GM12878 (cell line): ENCODE data around the gene TTLL11. TPM values are rescaled to one million over a fixed set of nuclear protein-coding genes. Genes with fewer than 3 reads are reported as not detected.

Experiments used
- JUND ChIP-seq: IDR thresholded peaks from 2 replicates; pipeline ENCODE4 v1.6.1; 2012; ENCODE audit warnings: low read depth, mild to moderate bottlenecking, low read length, improper control_type of control experiment, moderate library complexity
- NFXL1 ChIP-seq: fragments of 450-650 bp; IDR thresholded peaks from 2 replicates; pipeline ENCODE4 v1.6.1; 2017; ENCODE audit warnings: antibody characterized with exemption, mild to moderate bottlenecking, borderline replicate concordance
- RB1 ChIP-seq: fragments of 450-650 bp; formaldehyde crosslinking; IDR thresholded peaks from 2 replicates; pipeline ENCODE4 v1.6.1; 2017; ENCODE audit warnings: mild to moderate bottlenecking, borderline replicate concordance
- RELB ChIP-seq: fragments of 450-650 bp; IDR thresholded peaks from 2 replicates; pipeline ENCODE4 v1.6.1; 2017; ENCODE audit warnings: low read depth, mild to moderate bottlenecking, moderate library complexity
- ZNF217 ChIP-seq: fragments of 450-650 bp; IDR thresholded peaks from 2 replicates; pipeline ENCODE4 v1.6.1; 2017; ENCODE audit warnings: antibody characterized with exemption, mild to moderate bottlenecking
- polyA plus RNA-seq, 11 experiments: library from polyadenylated mRNA; depleted of rRNA in 4 of 11; unstranded in 6 of 11; stranded (reverse) in 5 of 11; fragments of >200 nt; fragmentation: Nextera tagmentation in 4 of 11; fragmentation: Illumina TruSeq in 1 of 11; extraction: Ambion mirVana in 4 of 11; extraction: Trizol in 1 of 11; gene quantifications; 1 replicate in 1 of 11; 2 replicates in 10 of 11; pipeline versions ENCODE4 v1.2.1 to v1.2.3, GENCODE V29; 2011 to 2016; ENCODE audit warnings: inconsistent platforms in 2 of 11, missing spikeins in 2 of 11, low read depth in 1 of 11
- total RNA-seq, 4 experiments: library from RNA; depleted of rRNA in 3 of 4; stranded (reverse); fragments of >200 nt in 3 of 4; fragmentation: Illumina TruSeq in 1 of 4; extraction: Trizol in 1 of 4; gene quantifications; 2 replicates each; pipeline versions ENCODE4 v1.2.1 to v1.2.3, GENCODE V29; 2013 to 2021
- TF ChIP-seq, protein P1 (sequence below): fragments of 450-650 bp; IDR thresholded peaks from 2 replicates; pipeline ENCODE4 v1.6.1; 2017; ENCODE audit warnings: mild to moderate bottlenecking, moderate library complexity
- TF ChIP-seq, protein P2 (sequence below): fragments of 450-650 bp; IDR thresholded peaks from 2 replicates; pipeline ENCODE4 v1.6.1; 2017; ENCODE audit warnings: mild to moderate bottlenecking, moderate library complexity

The TTLL11 gene
- total and polyA plus RNA-seq, 10 of the 15 experiments (the other 5 are each of a cell fraction or from before 2014, with no cell fraction given) = 1.2 to 3.7 (median 2.9) TPM

DNA sequence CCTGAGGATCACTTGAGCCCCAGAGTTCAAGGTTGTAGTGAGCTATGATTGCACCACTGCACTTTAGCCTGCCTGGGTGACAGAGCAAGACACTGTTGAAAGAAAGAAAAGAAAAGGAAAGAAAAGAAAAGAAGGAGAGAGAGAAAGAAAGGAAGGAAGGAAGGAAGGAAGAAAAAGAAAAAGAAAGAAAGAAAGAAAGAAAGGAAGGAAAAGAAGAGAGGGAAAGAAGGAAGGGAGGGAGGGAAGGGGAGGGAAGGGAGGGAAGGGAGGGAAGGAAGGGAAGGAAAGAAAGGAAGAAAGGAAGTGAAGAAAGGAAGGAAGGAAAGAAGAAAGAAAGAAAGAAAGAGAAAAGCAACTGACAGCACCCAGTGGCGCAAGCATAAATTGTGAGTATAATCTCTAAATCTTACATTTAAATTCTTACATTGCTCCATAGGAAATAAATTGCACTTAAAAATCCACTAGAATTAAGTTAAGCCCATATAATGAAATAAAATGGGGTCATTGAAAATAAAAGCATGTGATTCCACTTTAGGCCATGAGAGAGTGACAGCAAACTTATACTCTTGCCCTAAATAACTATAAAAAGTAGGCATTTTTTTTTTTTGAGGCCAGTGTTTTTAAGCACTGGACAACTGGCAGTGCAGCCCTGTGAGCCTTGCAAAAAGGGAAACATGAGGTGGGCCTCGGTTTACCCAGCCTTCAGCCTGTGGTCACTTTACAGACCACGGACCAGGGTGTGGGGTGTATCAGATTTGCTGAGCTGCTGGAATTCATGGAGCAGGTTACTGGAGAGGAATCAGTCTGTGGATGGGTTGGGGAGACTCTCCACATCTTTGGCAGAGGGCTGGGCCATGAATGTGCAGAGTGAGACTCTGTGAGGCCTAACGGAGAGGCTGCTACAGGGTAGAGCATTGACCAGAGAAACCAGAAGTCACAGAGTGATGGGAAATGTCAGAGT, 175.5 kb downstream of the TTLL11 start (continued):
- TF ChIP-seq, protein P1, sequence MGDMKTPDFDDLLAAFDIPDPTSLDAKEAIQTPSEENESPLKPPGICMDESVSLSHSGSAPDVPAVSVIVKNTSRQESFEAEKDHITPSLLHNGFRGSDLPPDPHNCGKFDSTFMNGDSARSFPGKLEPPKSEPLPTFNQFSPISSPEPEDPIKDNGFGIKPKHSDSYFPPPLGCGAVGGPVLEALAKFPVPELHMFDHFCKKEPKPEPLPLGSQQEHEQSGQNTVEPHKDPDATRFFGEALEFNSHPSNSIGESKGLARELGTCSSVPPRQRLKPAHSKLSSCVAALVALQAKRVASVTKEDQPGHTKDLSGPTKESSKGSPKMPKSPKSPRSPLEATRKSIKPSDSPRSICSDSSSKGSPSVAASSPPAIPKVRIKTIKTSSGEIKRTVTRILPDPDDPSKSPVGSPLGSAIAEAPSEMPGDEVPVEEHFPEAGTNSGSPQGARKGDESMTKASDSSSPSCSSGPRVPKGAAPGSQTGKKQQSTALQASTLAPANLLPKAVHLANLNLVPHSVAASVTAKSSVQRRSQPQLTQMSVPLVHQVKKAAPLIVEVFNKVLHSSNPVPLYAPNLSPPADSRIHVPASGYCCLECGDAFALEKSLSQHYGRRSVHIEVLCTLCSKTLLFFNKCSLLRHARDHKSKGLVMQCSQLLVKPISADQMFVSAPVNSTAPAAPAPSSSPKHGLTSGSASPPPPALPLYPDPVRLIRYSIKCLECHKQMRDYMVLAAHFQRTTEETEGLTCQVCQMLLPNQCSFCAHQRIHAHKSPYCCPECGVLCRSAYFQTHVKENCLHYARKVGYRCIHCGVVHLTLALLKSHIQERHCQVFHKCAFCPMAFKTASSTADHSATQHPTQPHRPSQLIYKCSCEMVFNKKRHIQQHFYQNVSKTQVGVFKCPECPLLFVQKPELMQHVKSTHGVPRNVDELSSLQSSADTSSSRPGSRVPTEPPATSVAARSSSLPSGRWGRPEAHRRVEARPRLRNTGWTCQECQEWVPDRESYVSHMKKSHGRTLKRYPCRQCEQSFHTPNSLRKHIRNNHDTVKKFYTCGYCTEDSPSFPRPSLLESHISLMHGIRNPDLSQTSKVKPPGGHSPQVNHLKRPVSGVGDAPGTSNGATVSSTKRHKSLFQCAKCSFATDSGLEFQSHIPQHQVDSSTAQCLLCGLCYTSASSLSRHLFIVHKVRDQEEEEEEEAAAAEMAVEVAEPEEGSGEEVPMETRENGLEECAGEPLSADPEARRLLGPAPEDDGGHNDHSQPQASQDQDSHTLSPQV = no peak
- TF ChIP-seq NFXL1 (no peak), RB1 (no peak), JUND (no peak), ZNF217 (no peak), RELB (no peak)
- TF ChIP-seq, protein P2, sequence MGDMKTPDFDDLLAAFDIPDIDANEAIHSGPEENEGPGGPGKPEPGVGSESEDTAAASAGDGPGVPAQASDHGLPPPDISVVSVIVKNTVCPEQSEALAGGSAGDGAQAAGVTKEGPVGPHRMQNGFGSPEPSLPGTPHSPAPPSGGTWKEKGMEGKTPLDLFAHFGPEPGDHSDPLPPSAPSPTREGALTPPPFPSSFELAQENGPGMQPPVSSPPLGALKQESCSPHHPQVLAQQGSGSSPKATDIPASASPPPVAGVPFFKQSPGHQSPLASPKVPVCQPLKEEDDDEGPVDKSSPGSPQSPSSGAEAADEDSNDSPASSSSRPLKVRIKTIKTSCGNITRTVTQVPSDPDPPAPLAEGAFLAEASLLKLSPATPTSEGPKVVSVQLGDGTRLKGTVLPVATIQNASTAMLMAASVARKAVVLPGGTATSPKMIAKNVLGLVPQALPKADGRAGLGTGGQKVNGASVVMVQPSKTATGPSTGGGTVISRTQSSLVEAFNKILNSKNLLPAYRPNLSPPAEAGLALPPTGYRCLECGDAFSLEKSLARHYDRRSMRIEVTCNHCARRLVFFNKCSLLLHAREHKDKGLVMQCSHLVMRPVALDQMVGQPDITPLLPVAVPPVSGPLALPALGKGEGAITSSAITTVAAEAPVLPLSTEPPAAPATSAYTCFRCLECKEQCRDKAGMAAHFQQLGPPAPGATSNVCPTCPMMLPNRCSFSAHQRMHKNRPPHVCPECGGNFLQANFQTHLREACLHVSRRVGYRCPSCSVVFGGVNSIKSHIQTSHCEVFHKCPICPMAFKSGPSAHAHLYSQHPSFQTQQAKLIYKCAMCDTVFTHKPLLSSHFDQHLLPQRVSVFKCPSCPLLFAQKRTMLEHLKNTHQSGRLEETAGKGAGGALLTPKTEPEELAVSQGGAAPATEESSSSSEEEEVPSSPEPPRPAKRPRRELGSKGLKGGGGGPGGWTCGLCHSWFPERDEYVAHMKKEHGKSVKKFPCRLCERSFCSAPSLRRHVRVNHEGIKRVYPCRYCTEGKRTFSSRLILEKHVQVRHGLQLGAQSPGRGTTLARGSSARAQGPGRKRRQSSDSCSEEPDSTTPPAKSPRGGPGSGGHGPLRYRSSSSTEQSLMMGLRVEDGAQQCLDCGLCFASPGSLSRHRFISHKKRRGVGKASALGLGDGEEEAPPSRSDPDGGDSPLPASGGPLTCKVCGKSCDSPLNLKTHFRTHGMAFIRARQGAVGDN = no peak
